GM12878 (cell line): ENCODE data around the gene SPAAR. TPM values are rescaled to one million over a fixed set of nuclear protein-coding genes. Genes with fewer than 3 reads are reported as not detected.

Experiments used
- CBX5 ChIP-seq: sonication (generic); IDR thresholded peaks from 2 replicates; pipeline ENCODE4 v1.6.1; 2016; ENCODE audit warnings: low read depth, moderate library complexity, mild to moderate bottlenecking, inconsistent platforms
- CUX1 ChIP-seq: IDR thresholded peaks from 2 replicates; pipeline ENCODE4 v1.6.1; 2012; ENCODE audit warnings: improper control_type of control experiment, low read depth, low read length; ENCODE audit not compliant: insufficient replicate concordance
- POLR2AphosphoS2 ChIP-seq: IDR thresholded peaks from 2 replicates; pipeline ENCODE4 v1.6.1; 2011; ENCODE audit warnings: low read depth, mild to moderate bottlenecking, low read length, improper control_type of control experiment, moderate library complexity
- polyA plus RNA-seq, 11 experiments: library from polyadenylated mRNA; depleted of rRNA in 4 of 11; unstranded in 6 of 11; stranded (reverse) in 5 of 11; fragments of >200 nt; fragmentation: Nextera tagmentation in 4 of 11; fragmentation: Illumina TruSeq in 1 of 11; extraction: Ambion mirVana in 4 of 11; extraction: Trizol in 1 of 11; gene quantifications; 1 replicate in 1 of 11; 2 replicates in 10 of 11; pipeline versions ENCODE4 v1.2.1 to v1.2.3, GENCODE V29; 2011 to 2016; ENCODE audit warnings: inconsistent platforms in 2 of 11, missing spikeins in 2 of 11, low read depth in 1 of 11
- total RNA-seq, 4 experiments: library from RNA; depleted of rRNA in 3 of 4; stranded (reverse); fragments of >200 nt in 3 of 4; fragmentation: Illumina TruSeq in 1 of 4; extraction: Trizol in 1 of 4; gene quantifications; 2 replicates each; pipeline versions ENCODE4 v1.2.1 to v1.2.3, GENCODE V29; 2013 to 2021
- TF ChIP-seq, protein P1 (sequence below): fragments of 450-650 bp; IDR thresholded peaks from 2 replicates; pipeline ENCODE4 v1.6.1; 2017; ENCODE audit warnings: mild to moderate bottlenecking, moderate library complexity

Gene SPAAR
- total and polyA plus RNA-seq, 10 of the 15 experiments (the other 5 are each of a cell fraction or from before 2014, with no cell fraction given), result not detected

GRCh38 chr9:35867538-35867937, 41.8 kb upstream of the SPAAR start (continued):
- TF ChIP-seq, protein P1, sequence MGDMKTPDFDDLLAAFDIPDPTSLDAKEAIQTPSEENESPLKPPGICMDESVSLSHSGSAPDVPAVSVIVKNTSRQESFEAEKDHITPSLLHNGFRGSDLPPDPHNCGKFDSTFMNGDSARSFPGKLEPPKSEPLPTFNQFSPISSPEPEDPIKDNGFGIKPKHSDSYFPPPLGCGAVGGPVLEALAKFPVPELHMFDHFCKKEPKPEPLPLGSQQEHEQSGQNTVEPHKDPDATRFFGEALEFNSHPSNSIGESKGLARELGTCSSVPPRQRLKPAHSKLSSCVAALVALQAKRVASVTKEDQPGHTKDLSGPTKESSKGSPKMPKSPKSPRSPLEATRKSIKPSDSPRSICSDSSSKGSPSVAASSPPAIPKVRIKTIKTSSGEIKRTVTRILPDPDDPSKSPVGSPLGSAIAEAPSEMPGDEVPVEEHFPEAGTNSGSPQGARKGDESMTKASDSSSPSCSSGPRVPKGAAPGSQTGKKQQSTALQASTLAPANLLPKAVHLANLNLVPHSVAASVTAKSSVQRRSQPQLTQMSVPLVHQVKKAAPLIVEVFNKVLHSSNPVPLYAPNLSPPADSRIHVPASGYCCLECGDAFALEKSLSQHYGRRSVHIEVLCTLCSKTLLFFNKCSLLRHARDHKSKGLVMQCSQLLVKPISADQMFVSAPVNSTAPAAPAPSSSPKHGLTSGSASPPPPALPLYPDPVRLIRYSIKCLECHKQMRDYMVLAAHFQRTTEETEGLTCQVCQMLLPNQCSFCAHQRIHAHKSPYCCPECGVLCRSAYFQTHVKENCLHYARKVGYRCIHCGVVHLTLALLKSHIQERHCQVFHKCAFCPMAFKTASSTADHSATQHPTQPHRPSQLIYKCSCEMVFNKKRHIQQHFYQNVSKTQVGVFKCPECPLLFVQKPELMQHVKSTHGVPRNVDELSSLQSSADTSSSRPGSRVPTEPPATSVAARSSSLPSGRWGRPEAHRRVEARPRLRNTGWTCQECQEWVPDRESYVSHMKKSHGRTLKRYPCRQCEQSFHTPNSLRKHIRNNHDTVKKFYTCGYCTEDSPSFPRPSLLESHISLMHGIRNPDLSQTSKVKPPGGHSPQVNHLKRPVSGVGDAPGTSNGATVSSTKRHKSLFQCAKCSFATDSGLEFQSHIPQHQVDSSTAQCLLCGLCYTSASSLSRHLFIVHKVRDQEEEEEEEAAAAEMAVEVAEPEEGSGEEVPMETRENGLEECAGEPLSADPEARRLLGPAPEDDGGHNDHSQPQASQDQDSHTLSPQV, result no peak
- no peak for TF ChIP-seq POLR2AphosphoS2
- TF ChIP-seq CUX1, result no peak
- TF ChIP-seq CBX5, result no peak
